HEK293 (cell line): Measurements from ENCODE around the gene ZFP36L1.
A peak's percentile ranks its signal among the peaks of the same experiment; 100 is the strongest.

Experiments used
- CTCF ChIA-PET: fragments of 350-600 bp; formaldehyde crosslinking; extraction: SDS; loops from one replicate; lab custom pipeline; 2021; ENCODE audit warnings: antibody characterized with exemption; lab: Yijun Ruan, JAX
- POLR2A ChIA-PET: fragments of 300-600 bp; formaldehyde crosslinking; extraction: SDS; loops from one replicate; lab custom pipeline; 2020; ENCODE audit warnings: antibody characterized with exemption, inconsistent platforms; lab: Yijun Ruan, JAX
- H3K27ac ChIP-seq: fragments of 200-500 bp; sonication (Bioruptor generic); 2 replicates; pipeline ENCODE4 v1.5.1; 2014; ENCODE audit warnings: low read depth, low read length, control low read depth, inconsistent platforms; ENCODE audit errors: extremely low read depth
- H3K36me3 ChIP-seq, 2 experiments: fragments of 200-500 bp in 1 of 2; sonication (Bioruptor generic) in 1 of 2; 1 replicate in 1 of 2; 2 replicates in 1 of 2; pipeline ENCODE4 v1.5.1; 2014 to 2017; ENCODE audit warnings: inconsistent platforms in 2 of 2, low read length in 2 of 2; ENCODE audit not compliant: control insufficient read depth in 2 of 2, insufficient read depth in 1 of 2
- H3K4me1 ChIP-seq: fragments of 200-500 bp; sonication (Bioruptor generic); 2 replicates; pipeline ENCODE4 v1.5.1; 2014; ENCODE audit warnings: mild to moderate bottlenecking, low read length, inconsistent platforms; ENCODE audit not compliant: control insufficient read depth, insufficient read depth
- H3K4me3 ChIP-seq: 2 replicates; pipeline ENCODE4 v1.5.1; 2011; ENCODE audit warnings: low read depth, mild to moderate bottlenecking, control low read depth, low read length, moderate library complexity
- H3K9me3 ChIP-seq: fragments of 200-500 bp; sonication (Bioruptor generic); 2 replicates; pipeline ENCODE4 v1.5.1; 2014; ENCODE audit warnings: low read depth, low read length, inconsistent platforms; ENCODE audit not compliant: control insufficient read depth, insufficient read depth
- GLIS2 ChIP-seq: fragments of 450-650 bp; formaldehyde crosslinking; IDR thresholded peaks from 2 replicates; pipeline ENCODE4 v1.5.1; 2016; ENCODE audit warnings: missing biosample characterization, missing genetic modification characterization
- HOXD13 ChIP-seq: sonication (generic); formaldehyde crosslinking; IDR thresholded peaks from 2 replicates; pipeline ENCODE4 v1.8.0; 2022; ENCODE audit warnings: missing genetic modification reagents, borderline replicate concordance
- IKZF3 ChIP-seq: fragments of 450-650 bp; IDR thresholded peaks from 2 replicates; pipeline ENCODE4 v1.5.0; 2018; ENCODE audit warnings: missing biosample characterization, mild to moderate bottlenecking, missing genetic modification characterization, moderate library complexity
- SCRT1 ChIP-seq: fragments of 450-650 bp; formaldehyde crosslinking; IDR thresholded peaks from 2 replicates; pipeline ENCODE4 v1.5.1; 2016; ENCODE audit warnings: missing biosample characterization, missing genetic modification characterization, borderline replicate concordance
- SETDB1 ChIP-seq: IDR thresholded peaks from one replicate; pipeline ENCODE4 v1.6.1; 2017; ENCODE audit warnings: mild to moderate bottlenecking, low read length, moderate library complexity, mixed read lengths; ENCODE audit not compliant: insufficient read length
- ZBTB26 ChIP-seq: fragments of 450-650 bp; formaldehyde crosslinking; optimal IDR thresholded peaks from 2 replicates; pipeline ENCODE3; 2016; ENCODE audit warnings: missing biosample characterization, mild to moderate bottlenecking, missing genetic modification characterization
- ZEB2 ChIP-seq: fragments of 450-650 bp; formaldehyde crosslinking; IDR thresholded peaks from 2 replicates; pipeline ENCODE4 v1.5.1; 2016; ENCODE audit warnings: missing biosample characterization, missing genetic modification characterization
- ZNF132 ChIP-seq: fragments of 450-650 bp; formaldehyde crosslinking; IDR thresholded peaks from 2 replicates; pipeline ENCODE4 v1.5.1; 2017; ENCODE audit warnings: missing biosample characterization, missing genetic modification characterization, borderline replicate concordance
- ZNF138 ChIP-seq: fragments of 450-650 bp; formaldehyde crosslinking; IDR thresholded peaks from 2 replicates; pipeline ENCODE4 v1.5.1; 2016; ENCODE audit warnings: missing biosample characterization, missing genetic modification characterization, borderline replicate concordance
- ZNF140 ChIP-seq: fragments of 450-650 bp; formaldehyde crosslinking; IDR thresholded peaks from 2 replicates; pipeline ENCODE4 v1.5.1; 2016; ENCODE audit warnings: missing biosample characterization, missing genetic modification characterization
- ZNF362 ChIP-seq: fragments of 450-650 bp; formaldehyde crosslinking; IDR thresholded peaks from 2 replicates; pipeline ENCODE4 v1.5.1; 2016; ENCODE audit warnings: missing biosample characterization, missing genetic modification characterization
- ZNF398 ChIP-seq: fragments of 450-650 bp; formaldehyde crosslinking; IDR thresholded peaks from 2 replicates; pipeline ENCODE4 v1.5.1; 2017; ENCODE audit warnings: missing biosample characterization, missing genetic modification characterization
- ZNF48 ChIP-seq: fragments of 450-650 bp; formaldehyde crosslinking; IDR thresholded peaks from 2 replicates; pipeline ENCODE4 v1.5.1; 2016; ENCODE audit warnings: missing biosample characterization, missing genetic modification characterization
- ZNF776 ChIP-seq: fragments of 450-650 bp; formaldehyde crosslinking; IDR thresholded peaks from 2 replicates; pipeline ENCODE4 v1.5.0; 2017; ENCODE audit warnings: missing biosample characterization, missing genetic modification characterization, borderline replicate concordance
- TF ChIP-seq, protein P1 (sequence below): fragments of 450-650 bp; formaldehyde crosslinking; IDR thresholded peaks from 2 replicates; pipeline ENCODE4 v1.5.1; 2016; ENCODE audit warnings: missing biosample characterization, missing genetic modification characterization

ZFP36L1 gene

GRCh38 chr14:68744613-68745012 is 48.3 kb downstream of the ZFP36L1 start:
- Histone ChIP-seq H3K4me3 (no peak overlapping the region), H3K27ac (no peak overlapping the region), H3K9me3 (no peaks in the 10 kb centered on the region), H3K36me3 (no peaks in the 10 kb centered on the region), H3K4me1 (no peaks in the 10 kb centered on the region)
- ChIA-PET POLR2A (no interaction called here), CTCF (no interaction called here)
- TF ChIP-seq GLIS2 (tag by site-specific recombination) (no peak), ZNF48 (tag by site-specific recombination) (no peak), ZNF776 (tag by site-specific recombination) (no peak)

DNA sequence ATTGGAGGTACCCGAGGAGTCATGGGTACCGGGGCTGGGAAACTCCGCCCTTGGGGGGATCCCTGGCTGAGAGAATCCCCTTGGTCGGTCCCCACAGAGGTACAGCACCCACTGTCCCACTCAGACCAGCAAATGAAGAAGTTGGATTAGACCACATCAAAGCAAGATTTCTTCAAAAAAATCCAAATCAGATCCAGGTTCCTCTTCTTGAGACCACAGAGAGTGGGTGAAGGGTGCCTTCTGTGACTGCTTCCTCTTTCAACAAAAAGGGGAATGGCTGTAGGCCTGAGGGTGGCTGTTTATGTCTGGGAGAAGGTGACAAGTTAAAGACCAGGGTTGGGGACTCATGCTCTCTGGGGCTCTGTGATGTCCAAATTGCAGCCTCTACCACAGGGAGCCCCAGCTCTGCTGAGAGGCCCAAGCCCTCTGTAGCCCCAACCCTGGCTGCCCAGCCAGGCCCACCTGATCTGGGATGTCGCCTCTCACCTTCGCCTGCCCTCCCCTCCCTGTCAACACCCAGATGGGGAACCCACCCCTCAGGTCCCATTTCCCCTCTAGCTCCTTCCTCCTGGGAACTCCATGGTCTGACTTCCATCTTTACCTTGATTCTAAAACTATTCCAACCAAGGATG is 50.9 kb downstream of the ZFP36L1 start:
- H3K36me3 ChIP-seq = no peaks in the 10 kb centered on the region
- CTCF ChIA-PET = no interaction called here
- H3K4me1 ChIP-seq = no peaks in the 10 kb centered on the region
- no peak overlapping the region for H3K27ac ChIP-seq
- POLR2A ChIA-PET = no interaction called here
- H3K9me3 ChIP-seq = no peaks in the 10 kb centered on the region
- TF ChIP-seq, protein P1, sequence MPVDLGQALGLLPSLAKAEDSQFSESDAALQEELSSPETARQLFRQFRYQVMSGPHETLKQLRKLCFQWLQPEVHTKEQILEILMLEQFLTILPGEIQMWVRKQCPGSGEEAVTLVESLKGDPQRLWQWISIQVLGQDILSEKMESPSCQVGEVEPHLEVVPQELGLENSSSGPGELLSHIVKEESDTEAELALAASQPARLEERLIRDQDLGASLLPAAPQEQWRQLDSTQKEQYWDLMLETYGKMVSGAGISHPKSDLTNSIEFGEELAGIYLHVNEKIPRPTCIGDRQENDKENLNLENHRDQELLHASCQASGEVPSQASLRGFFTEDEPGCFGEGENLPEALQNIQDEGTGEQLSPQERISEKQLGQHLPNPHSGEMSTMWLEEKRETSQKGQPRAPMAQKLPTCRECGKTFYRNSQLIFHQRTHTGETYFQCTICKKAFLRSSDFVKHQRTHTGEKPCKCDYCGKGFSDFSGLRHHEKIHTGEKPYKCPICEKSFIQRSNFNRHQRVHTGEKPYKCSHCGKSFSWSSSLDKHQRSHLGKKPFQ (tag by site-specific recombination) = no peak
- TF ChIP-seq ZNF140 = no peak
- no peak for TF ChIP-seq HOXD13 (CRISPR knock-in tag)
- TF ChIP-seq ZNF138 (tag by site-specific recombination) = no peak
- TF ChIP-seq IKZF3 (tag by site-specific recombination) = no peak
- no peak for TF ChIP-seq ZNF132 (tag by site-specific recombination)
- TF ChIP-seq ZBTB26 (tag by site-specific recombination) = no peak
- no peak overlapping the region for H3K4me3 ChIP-seq

GRCh38 chr14:68741477-68741791 is 51.4 kb downstream of the ZFP36L1 start:
- CTCF ChIA-PET = no interaction called here
- Histone ChIP-seq H3K27ac (no peak overlapping the region), H3K9me3 (no peaks in the 10 kb centered on the region), H3K36me3 (no peaks in the 10 kb centered on the region), H3K4me1 (no peaks in the 10 kb centered on the region), H3K4me3 (no peak overlapping the region)
- POLR2A ChIA-PET = no interaction called here
- TF ChIP-seq ZNF398 (tag by site-specific recombination) = no peak
- TF ChIP-seq ZEB2 (tag by site-specific recombination) = no peak
- no peak for TF ChIP-seq SCRT1

- H3K27ac ChIP-seq = no peak overlapping the region
- CTCF ChIA-PET = no interaction called here
Measured at GRCh38 chr14:68740788-68741476, 51.9 kb downstream of the ZFP36L1 start.

More at GRCh38 chr14:68740788-68741476, 51.9 kb downstream of the ZFP36L1 start:
- POLR2A ChIA-PET = no interaction called here
- Histone ChIP-seq H3K4me1 (no peaks in the 10 kb centered on the region), H3K36me3 (no peaks in the 10 kb centered on the region), H3K4me3 (no peak overlapping the region), H3K9me3 (no peaks in the 10 kb centered on the region)
- no peak for TF ChIP-seq ZNF362 (tag by site-specific recombination)
- TF ChIP-seq SETDB1 = peak; percentile 25
